ENCODE measurements around the gene CHID1. TPM values are rescaled to one million over a fixed set of nuclear protein-coding genes. Genes with fewer than 3 reads are reported as not detected.

CHID1 gene
- total RNA-seq, 3 donors from 2014 or later, result 52.3 to 64.3 (median 55.3) TPM

GRCh38 chr11:834371-835316 lies 76.0 kb downstream of the CHID1 start:
- DNase-seq, result peak; percentile 85 to 88 (median 86)
- Histone ChIP-seq H3K4me3 (no peak overlapping the region), H3K36me3 (ENCODE audit: low read depth) (no peaks in the 10 kb centered on the region), H3K9me3 (no peaks in the 10 kb centered on the region), H3K4me1 (ENCODE audit: low read depth) (peaks cover 47% of the 10 kb centered on the region)
- ATAC-seq, result peak; percentile 64
- intact Hi-C loops (cut with DNase I, micrococcal nuclease), result no loop called here
- TF ChIP-seq, protein P1, sequence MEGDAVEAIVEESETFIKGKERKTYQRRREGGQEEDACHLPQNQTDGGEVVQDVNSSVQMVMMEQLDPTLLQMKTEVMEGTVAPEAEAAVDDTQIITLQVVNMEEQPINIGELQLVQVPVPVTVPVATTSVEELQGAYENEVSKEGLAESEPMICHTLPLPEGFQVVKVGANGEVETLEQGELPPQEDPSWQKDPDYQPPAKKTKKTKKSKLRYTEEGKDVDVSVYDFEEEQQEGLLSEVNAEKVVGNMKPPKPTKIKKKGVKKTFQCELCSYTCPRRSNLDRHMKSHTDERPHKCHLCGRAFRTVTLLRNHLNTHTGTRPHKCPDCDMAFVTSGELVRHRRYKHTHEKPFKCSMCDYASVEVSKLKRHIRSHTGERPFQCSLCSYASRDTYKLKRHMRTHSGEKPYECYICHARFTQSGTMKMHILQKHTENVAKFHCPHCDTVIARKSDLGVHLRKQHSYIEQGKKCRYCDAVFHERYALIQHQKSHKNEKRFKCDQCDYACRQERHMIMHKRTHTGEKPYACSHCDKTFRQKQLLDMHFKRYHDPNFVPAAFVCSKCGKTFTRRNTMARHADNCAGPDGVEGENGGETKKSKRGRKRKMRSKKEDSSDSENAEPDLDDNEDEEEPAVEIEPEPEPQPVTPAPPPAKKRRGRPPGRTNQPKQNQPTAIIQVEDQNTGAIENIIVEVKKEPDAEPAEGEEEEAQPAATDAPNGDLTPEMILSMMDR (IDR thresholded peaks at IDR 0.05), result no peak

DNA sequence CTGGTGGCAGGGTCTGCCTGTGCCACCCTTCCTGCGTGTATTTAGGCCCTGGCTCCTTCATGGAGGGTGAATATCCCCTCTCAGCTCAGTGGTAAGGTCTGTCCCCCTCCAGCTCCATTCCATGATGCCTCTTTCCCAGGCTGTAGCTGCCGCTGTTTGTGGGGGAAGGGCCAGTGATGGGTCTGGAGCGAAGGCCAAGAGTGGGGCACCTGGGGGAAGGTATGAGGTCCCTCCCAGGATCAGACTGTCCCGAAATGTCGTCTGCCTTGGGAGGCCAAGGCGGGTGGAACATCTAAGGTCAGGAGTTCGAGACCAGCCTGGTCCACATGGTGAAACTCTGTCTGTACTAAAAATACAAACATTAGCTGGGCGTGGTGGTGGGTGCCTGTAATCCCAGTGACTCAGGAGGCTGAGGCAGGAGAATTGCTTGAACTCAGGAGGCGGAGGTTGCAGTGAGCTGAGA lies 76.7 kb downstream of the CHID1 start:
- Histone ChIP-seq H3K36me3 (ENCODE audit: low read depth) (no peaks in the 10 kb centered on the region), H3K4me3 (peak overlapping the region; percentile 46), H3K4me1 (ENCODE audit: low read depth) (peaks cover 55% of the 10 kb centered on the region), H3K9me3 (no peaks in the 10 kb centered on the region)
- intact Hi-C loops (cut with DNase I, micrococcal nuclease), result no loop called here
- TF ChIP-seq, protein P1 (IDR thresholded peaks at IDR 0.05), result no peak
- ATAC-seq, result peak; percentile 4
- peak in 2 of 3 donors; percentile 54 to 62 for DNase-seq

DNA sequence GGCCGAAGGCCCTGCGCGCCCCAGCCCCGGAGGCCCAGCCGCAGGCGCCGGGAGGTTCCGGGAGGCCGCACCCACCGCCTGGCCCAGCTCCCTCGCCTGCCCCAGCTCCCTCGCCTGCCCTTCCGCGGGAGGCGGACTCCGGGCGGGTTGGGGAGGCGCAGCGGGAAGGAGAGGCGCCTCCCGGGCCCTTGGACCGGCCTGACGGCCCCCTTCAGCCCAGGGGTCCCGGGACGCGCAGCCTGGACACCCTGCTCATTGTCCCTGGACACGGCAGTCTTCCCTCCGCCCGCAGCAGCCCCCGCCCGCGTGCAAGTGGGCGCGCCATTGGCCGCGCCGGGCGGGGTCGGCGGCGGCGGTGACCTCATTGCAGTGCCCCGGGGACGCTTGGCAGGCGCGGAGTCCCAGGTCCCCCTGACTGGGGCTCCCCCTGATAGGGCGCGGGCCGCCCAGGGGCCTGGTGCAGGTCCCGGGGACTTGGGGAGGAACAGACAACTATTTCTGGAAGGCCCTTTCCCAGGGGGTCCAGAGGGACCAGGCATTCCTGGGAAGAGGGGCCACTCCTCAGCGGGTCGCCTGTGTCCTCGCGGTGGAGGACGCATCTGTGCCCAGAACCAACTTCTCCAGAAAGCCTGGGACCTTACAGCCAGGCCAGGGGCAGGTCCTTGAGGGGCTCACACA lies 77.4 kb downstream of the CHID1 start:
- ATAC-seq (peak; percentile 59), DNase-seq (peak; percentile 73 to 83 (median 81))
- Histone ChIP-seq H3K9me3 (no peaks in the 10 kb centered on the region), H3K4me1 (ENCODE audit: low read depth) (peaks cover 55% of the 10 kb centered on the region), H3K36me3 (ENCODE audit: low read depth) (no peaks in the 10 kb centered on the region), H3K4me3 (peak overlapping the region; percentile 46)
- TF ChIP-seq, protein P1 (IDR thresholded peaks at IDR 0.05), result no peak
- intact Hi-C loops (cut with DNase I, micrococcal nuclease), result no loop called here

- DNase-seq, result peak; percentile 70 to 80 (median 78)
- H3K9me3 ChIP-seq, result no peaks in the 10 kb centered on the region
- intact Hi-C loops (cut with DNase I, micrococcal nuclease), result no loop called here
- no peaks in the 10 kb centered on the region for H3K36me3 ChIP-seq (ENCODE audit: low read depth)
- ATAC-seq, result peak; percentile 58
- peak within 1 kb of the TSS; percentile 46 for H3K4me3 ChIP-seq
- H3K4me1 ChIP-seq (ENCODE audit: low read depth), result peaks cover 54% of the 10 kb centered on the region
- TF ChIP-seq, protein P1 (IDR thresholded peaks at IDR 0.05), result no peak
These were observed 78.0 kb downstream of the CHID1 start, which contains the start of gene CD151 for GRCh38 chr11:832529-833113. Gene CD151 (plus strand): TSS chr11:832952. CDS start chr11:836070, 3,118 bp downstream.

DNA sequence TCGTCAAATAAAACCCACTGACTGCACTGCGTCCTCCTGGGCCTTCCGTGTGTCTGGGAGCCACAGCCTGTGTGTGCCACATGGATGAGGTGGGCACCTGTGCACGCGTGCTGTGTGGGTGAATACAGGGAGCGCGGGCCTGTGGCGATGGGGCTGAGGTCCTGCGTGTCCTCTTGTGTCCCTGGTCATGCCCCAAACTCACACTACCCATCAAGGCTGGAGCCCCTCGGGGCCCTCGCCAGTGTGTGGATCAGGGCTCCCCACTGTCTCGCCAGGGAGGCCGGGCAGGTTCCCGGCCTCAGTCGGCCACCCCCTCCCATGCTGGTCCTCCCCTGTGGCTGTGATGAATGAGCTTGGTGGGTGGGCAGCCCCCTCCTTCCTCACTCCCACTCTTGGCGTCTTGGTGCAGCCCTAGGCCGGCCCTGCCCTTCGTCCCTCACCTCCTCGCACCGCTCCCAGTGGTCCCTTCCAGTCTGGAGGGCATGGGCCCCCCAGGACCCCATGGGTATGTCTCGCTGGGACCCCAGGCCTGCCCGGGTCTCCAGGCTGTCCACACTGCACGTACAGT lies 78.6 kb downstream of the CHID1 start:
- Histone ChIP-seq H3K9me3 (no peaks in the 10 kb centered on the region), H3K36me3 (ENCODE audit: low read depth) (no peaks in the 10 kb centered on the region), H3K4me1 (ENCODE audit: low read depth) (peaks cover 52% of the 10 kb centered on the region), H3K4me3 (no peak overlapping the region)
- intact Hi-C loops (cut with DNase I, micrococcal nuclease), result no loop called here
- no peak for ATAC-seq
- TF ChIP-seq, protein P1 (IDR thresholded peaks at IDR 0.05), result no peak
- peak in 1 of 3 donors; percentile 66 for DNase-seq
